HT1080 (cell line): ENCODE data around the gene DBX2. TPM values are rescaled to one million over a fixed set of nuclear protein-coding genes. Genes with fewer than 3 reads are reported as not detected.
"Not testable (repeated sequence)": the region's sequence is repeated elsewhere in the genome, so short reads cannot be mapped to it uniquely, and the experiment has no call there.

Experiments used
- DNase-seq: peaks from one replicate; pipeline ENCODE4 v3.0.0-alpha.2; 2015; ENCODE audit warnings: low read depth
- total RNA-seq: library from RNA; depleted of rRNA; stranded (reverse); fragments of >200 nt; shearing (Covaris generic); gene quantifications from 2 replicates; pipeline ENCODE4 v1.2.3, GENCODE V29; 2014; rRNA removed

DBX2 gene
- total RNA-seq, 1 experiment from 2014 or later: not detected

DNA sequence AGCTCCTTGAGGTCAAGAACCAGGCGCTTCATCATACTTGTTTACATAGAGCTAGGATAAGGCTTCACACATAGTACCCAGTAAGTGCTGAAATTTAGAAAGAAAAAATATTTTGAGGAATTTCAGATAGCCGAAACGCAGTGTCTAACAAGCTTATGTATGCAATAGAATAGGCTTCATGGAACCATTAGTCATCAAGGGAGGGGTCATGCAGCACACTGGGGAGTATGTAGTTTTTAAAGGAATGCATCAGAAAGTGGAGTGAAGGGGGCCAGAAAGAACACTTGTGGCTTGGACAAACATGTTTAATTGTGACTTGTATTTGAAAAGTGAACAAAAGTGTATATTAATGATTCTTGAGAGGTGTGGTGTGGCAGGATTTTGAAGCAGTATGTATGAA lies 38.1 kb downstream of the DBX2 start:
- no peak for DNase-seq

- DNase-seq: peak; percentile 31
Measured at GRCh38 chr12:45010059-45010458, 40.8 kb downstream of the DBX2 start.

GRCh38 chr12:45008211-45008610 lies 42.7 kb downstream of the DBX2 start:
- no peak for DNase-seq

DNA sequence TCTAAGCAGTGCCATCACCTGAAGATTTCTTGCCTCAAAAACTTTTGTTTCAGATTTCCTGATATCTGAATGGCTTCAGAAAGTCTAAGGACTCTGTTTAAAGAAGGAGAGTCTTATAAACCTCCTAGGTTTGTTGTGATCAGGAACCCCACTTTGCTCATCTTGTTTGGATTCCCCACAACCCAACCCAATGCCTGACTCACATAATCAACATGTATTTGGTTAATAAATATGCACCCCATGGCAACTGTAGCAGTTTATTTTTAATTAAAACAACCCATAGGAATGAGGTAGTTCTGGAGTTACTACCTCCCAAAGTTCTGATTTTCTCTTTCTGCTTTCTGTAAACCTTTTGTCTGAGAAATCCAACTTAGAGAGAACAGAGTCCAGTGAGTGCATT lies 51.5 kb downstream of the DBX2 start:
- no peak for DNase-seq

- no peak for DNase-seq
Measured at GRCh38 chr12:44993161-44993560, 57.7 kb downstream of the DBX2 start.

DNA sequence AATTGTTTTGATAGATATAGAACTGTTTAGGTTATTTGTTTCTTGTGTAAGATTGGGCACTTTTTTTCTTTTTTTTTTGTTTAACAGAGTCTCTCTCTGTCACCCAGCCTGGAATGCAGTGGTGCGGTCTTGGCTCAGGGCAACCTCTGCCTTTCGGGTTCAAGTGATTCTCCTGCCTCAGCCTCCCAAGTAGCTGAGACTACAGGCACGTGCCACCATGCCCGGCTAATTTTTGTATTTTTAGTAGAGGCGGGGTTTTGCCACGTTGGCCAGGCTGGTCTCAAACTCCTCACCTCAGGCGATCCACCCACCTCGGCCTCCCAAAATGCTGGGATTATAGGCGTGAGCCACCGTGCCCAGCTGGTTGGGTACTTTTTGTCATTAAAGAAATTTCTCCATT lies 66.0 kb downstream of the DBX2 start:
- not testable (repeated sequence) for DNase-seq

- no peak for DNase-seq
Measured at GRCh38 chr12:44979918-44980317, 71.0 kb downstream of the DBX2 start.

- DNase-seq: no peak
Measured at GRCh38 chr12:44976246-44976645, 74.7 kb downstream of the DBX2 start.

DNA sequence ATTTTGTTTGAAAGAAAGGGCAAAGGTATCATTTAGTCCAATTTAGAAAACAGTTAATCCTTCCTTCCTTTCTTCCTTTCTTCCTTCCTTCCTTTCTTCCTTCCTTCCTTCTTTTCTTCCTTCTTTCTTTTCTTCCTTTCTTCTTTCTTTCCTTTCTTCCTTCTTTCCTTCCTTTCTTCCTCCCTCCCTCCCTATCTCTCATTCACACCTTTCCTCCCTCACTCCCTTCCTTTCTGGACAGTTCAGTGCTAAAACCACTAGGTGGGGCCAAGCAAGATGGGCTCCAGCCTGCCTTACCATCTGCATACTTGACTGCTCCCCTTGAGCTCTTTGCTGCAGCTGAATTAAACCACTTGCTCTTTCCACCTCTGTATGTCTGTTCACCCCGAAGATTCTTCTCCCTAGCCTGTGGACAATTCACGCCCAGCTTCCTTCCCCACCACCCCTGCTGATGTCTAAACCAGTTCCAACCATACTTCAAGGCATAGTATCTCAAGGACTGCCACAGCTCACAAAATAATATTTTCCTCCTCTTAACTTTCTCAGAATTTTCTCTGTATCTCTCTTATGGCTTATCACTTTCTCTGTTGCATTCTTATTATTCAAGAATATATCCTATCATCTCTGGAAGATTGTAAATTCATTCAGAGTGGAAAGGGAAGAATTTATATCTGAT lies 78.0 kb downstream of the DBX2 start:
- DNase-seq: peak; percentile 8

DNA sequence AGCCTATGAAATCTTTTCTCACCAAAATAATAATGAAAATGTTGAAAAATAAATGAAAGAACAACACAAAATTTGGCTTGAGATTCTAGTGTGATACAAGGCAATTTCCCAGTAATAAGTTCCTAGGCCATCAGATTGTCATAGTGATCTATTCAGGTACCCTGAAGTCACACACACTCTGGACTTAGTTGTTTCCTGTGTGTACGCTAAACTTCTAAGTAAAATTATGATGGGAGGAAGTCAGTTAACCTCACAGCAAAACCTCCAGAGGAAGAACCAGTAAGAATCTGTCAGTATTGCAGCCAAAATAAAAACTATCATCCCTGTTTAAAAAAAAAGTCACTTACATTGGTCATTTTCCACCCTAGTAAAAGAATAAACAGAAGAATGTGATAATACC lies 81.9 kb downstream of the DBX2 start:
- no peak for DNase-seq

Other genes with a start within 250 kb of the DBX2 start
- gene NELL2, start 174.8 kb downstream of the DBX2 start, total RNA-seq: 0.20 and 0.95 TPM in 2 replicates
- 32.6 and 38.6 TPM in 2 replicates for gene ANO6, start 165.0 kb upstream of the DBX2 start, total RNA-seq